ENCODE results near the gene DMAC2. TPM values are rescaled to one million over a fixed set of nuclear protein-coding genes. Genes with fewer than 3 reads are reported as not detected.

The DMAC2 gene

Small RNA genes within 50 kb of the gene (small RNA-seq; reads per million reads assigned to genes)
- not detected for gene RF00017 (ENCODE audit: low read depth)

All from mesenchymal stem cell (in vitro differentiated cells and primary cell).